NT2/D1 (cell line): ENCODE results near the gene SCUBE2.

ENCODE experiments used
- DNase-seq: peaks from one replicate; pipeline ENCODE4 v3.0.0-alpha.2; 2011; ENCODE audit warnings: low read depth, low spot score
- H3K27me3 ChIP-seq: 2 replicates; pipeline ENCODE4 v1.6.0; 2011; ENCODE audit warnings: mild to moderate bottlenecking; ENCODE audit not compliant: insufficient read length, insufficient read depth
- H3K36me3 ChIP-seq: 2 replicates; pipeline ENCODE4 v1.6.1; 2011; ENCODE audit warnings: mild to moderate bottlenecking, low read length, mixed read lengths; ENCODE audit not compliant: insufficient read depth, insufficient read length
- H3K4me1 ChIP-seq: 2 replicates; pipeline ENCODE4 v1.5.1; 2011; ENCODE audit not compliant: insufficient read depth, insufficient read length
- H3K4me3 ChIP-seq: 2 replicates; pipeline ENCODE4 v1.5.1; 2011; ENCODE audit warnings: low read depth; ENCODE audit not compliant: insufficient read length
- H3K9ac ChIP-seq: 2 replicates; pipeline ENCODE4 v1.6.0; 2011; ENCODE audit warnings: low read depth; ENCODE audit not compliant: insufficient read length
- H3K9me3 ChIP-seq: 2 replicates; pipeline ENCODE4 v1.5.1; 2011; ENCODE audit warnings: mild to moderate bottlenecking, low read length; ENCODE audit not compliant: insufficient read depth
- SUZ12 ChIP-seq: IDR thresholded peaks from 2 replicates; pipeline ENCODE4 v1.6.1; 2011; ENCODE audit not compliant: insufficient read length, insufficient read depth; ENCODE audit errors: extremely low read depth
- YY1 ChIP-seq: IDR thresholded peaks from 2 replicates; pipeline ENCODE4 v1.6.1; 2011; ENCODE audit not compliant: insufficient read length, insufficient read depth
- ZNF274 ChIP-seq: IDR thresholded peaks from 2 replicates; pipeline ENCODE4 v1.6.1; 2011; ENCODE audit warnings: mild to moderate bottlenecking, low read depth, low read length

SCUBE2 gene

GRCh38 chr11:9136741-9137140 is 45.3 kb upstream of the SCUBE2 start:
- Histone ChIP-seq H3K9ac (no peak overlapping the region), H3K27me3 (no peaks in the 10 kb centered on the region)
- TF ChIP-seq SUZ12 (no peak), ZNF274 (no peak)

GRCh38 chr11:9133956-9134355 is 42.6 kb upstream of the SCUBE2 start:
- Histone ChIP-seq H3K9me3 (no peaks in the 10 kb centered on the region), H3K4me1 (no peaks in the 10 kb centered on the region), H3K9ac (no peak overlapping the region), H3K4me3 (no peak overlapping the region), H3K27me3 (no peaks in the 10 kb centered on the region), H3K36me3 (peaks cover 54% of the 10 kb centered on the region)
- no peak for DNase-seq
- TF ChIP-seq YY1 (no peak), SUZ12 (no peak), ZNF274 (no peak)

More at GRCh38 chr11:9136741-9137140, 45.3 kb upstream of the SCUBE2 start:
- Histone ChIP-seq H3K4me1 (no peaks in the 10 kb centered on the region), H3K36me3 (peaks cover 62% of the 10 kb centered on the region), H3K4me3 (no peak overlapping the region), H3K9me3 (no peaks in the 10 kb centered on the region)
- DNase-seq = no peak

GRCh38 chr11:9132203-9132878 is 40.9 kb upstream of the SCUBE2 start:
- H3K9me3 ChIP-seq = no peaks in the 10 kb centered on the region
- DNase-seq = no peak
- H3K27me3 ChIP-seq = no peaks in the 10 kb centered on the region
- no peak overlapping the region for H3K4me3 ChIP-seq
- H3K4me1 ChIP-seq = no peaks in the 10 kb centered on the region
- TF ChIP-seq SUZ12 = no peak
- peaks cover 46% of the 10 kb centered on the region for H3K36me3 ChIP-seq
- no peak overlapping the region for H3K9ac ChIP-seq

GRCh38 chr11:9130297-9130696 is 38.9 kb upstream of the SCUBE2 start:
- no peak overlapping the region for H3K9ac ChIP-seq
- no peaks in the 10 kb centered on the region for H3K27me3 ChIP-seq
- no peaks in the 10 kb centered on the region for H3K4me1 ChIP-seq
- peaks cover 33% of the 10 kb centered on the region for H3K36me3 ChIP-seq
- TF ChIP-seq ZNF274 (no peak), SUZ12 (no peak), YY1 (no peak)
- H3K4me3 ChIP-seq = no peak overlapping the region
- no peak for DNase-seq
- H3K9me3 ChIP-seq = no peaks in the 10 kb centered on the region

GRCh38 chr11:9126636-9127035 is 35.2 kb upstream of the SCUBE2 start:
- H3K9ac ChIP-seq = no peak overlapping the region
- no peak for DNase-seq
- no peaks in the 10 kb centered on the region for H3K9me3 ChIP-seq
- TF ChIP-seq SUZ12 (no peak), ZNF274 (no peak), YY1 (no peak)
- no peaks in the 10 kb centered on the region for H3K4me1 ChIP-seq
- H3K36me3 ChIP-seq = peaks cover 10% of the 10 kb centered on the region
- no peaks in the 10 kb centered on the region for H3K27me3 ChIP-seq
- H3K4me3 ChIP-seq = no peak overlapping the region

- Histone ChIP-seq H3K4me3 (no peak overlapping the region), H3K9me3 (no peaks in the 10 kb centered on the region), H3K27me3 (no peaks in the 10 kb centered on the region), H3K9ac (no peak overlapping the region), H3K4me1 (peaks cover 3% of the 10 kb centered on the region), H3K36me3 (peaks cover 2% of the 10 kb centered on the region)
- no peak for DNase-seq
- no peak for TF ChIP-seq YY1
- TF ChIP-seq SUZ12 = no peak
- TF ChIP-seq ZNF274 = no peak
Measured at GRCh38 chr11:9125185-9125886, 33.9 kb upstream of the SCUBE2 start.

- DNase-seq = no peak
- TF ChIP-seq ZNF274 (no peak), SUZ12 (no peak), YY1 (no peak)
- Histone ChIP-seq H3K27me3 (no peaks in the 10 kb centered on the region), H3K36me3 (no peaks in the 10 kb centered on the region), H3K9me3 (no peaks in the 10 kb centered on the region), H3K4me1 (peaks cover 3% of the 10 kb centered on the region), H3K4me3 (no peak overlapping the region), H3K9ac (no peak overlapping the region)
Measured at GRCh38 chr11:9123595-9124304, 32.4 kb upstream of the SCUBE2 start.
